DMS153 treated with DMSO at 0.1 percent for 48 hours (cell line): Measurements from ENCODE around the gene NOC4L.
"Not testable (repeated sequence)": the region's sequence is repeated elsewhere in the genome, so short reads cannot be mapped to it uniquely, and the experiment has no call there.

Experiments used
- DNase-seq: peaks from one replicate; lab custom pipeline; 2025; ENCODE audit not compliant: unreplicated experiment; lab: John Stamatoyannopoulos, UW

The NOC4L gene

DNA sequence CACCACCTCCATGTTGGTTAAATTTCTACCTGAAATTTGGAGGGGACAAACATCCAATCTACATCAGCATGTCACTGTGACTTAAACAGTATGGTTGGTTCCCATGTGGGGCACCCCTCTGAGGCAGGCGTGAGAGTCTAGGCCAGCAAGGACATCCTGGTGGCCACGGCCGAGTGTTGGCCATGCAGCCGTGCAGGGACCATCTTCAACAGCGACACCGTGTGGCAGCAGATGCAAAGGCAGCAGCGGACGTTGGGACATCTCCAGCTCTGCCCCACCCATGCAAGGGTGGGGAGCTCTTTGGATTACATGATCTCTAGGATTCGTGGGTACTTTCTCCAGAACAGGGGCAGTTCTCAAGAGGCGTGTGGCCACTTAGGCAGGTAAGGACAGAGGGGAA, 49.8 kb downstream of the NOC4L start:
- DNase-seq = no peak

DNA sequence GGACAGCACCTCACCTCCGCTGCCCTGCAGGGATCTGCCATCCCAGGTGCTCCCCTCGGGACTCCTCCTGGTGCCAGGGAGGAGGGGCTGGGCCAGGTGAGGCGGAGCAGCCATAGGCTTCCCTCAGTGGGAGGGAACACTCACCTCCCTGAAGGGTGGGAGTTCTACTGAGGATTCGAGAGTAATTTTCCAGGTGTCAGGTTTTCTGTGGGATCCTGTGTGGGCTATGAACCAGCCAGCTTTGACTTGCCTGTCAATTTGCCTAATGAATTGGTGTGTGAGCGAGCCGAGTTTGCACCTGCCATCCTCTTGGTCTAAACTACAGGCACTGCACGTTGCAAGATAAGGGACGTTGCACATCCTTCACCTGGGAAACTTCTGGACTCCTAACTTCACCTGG, 50.3 kb downstream of the NOC4L start:
- DNase-seq = no peak

DNA sequence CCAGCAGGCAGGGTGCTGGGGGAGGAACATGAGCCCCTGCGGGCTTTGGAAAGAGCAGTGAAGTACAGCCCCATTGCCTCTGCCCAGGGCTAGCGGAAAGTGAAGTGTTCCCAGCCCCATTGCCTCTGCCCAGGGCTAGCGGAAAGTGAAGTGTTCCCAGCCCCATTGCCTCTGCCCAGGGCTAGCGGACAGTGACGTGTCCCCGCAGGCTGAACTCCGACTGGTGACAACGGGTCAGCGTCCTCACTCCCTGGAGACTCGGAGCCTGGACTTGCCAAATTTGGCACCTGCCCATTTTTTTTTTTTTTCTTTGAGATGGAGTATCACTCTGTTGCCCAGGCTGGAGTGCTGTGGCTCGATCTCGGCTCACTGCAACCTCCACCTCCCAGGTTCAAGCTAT, 51.0 kb downstream of the NOC4L start:
- not testable (repeated sequence) for DNase-seq

DNA sequence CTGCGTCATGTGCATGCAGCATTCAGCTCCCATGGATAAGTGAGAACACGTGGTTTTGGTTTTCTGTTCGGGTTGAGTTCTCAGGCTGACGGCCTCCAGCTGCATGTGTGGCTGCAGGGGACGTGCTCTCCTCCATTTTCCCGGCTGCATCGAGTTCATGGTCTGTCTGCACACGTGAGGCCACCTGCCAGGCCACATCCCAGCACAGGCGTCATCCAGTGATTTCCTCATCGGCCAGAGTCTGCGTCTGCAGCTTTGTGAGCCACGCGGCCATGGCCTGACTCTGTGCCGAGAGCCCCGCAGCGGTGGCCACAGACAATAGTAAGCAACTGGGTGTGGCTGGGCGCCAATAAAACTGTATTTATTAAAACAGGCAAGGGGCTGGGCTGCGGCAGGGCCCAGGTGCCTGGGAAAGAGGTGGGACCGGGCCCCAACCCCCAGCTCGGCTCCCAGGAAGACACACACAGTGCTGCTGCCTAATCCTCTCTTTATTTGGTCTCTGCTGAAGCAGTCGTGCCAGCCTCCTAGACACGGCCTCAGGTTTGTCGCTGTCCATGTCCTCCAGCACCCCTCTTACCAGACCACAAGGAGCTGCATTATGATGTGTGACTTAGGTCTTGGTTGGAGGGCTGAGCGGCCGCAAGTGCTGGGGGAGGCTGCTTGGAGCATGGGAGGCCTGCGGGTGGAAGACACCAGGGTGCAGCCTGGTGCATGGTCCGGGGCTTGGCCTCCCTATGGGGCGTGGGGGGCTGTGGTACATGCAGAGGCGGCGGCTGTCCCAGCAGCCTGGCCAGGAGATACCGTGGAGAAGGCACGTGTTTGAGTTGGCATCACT, 52.0 kb downstream of the NOC4L start:
- DNase-seq = peak; percentile 49

DNA sequence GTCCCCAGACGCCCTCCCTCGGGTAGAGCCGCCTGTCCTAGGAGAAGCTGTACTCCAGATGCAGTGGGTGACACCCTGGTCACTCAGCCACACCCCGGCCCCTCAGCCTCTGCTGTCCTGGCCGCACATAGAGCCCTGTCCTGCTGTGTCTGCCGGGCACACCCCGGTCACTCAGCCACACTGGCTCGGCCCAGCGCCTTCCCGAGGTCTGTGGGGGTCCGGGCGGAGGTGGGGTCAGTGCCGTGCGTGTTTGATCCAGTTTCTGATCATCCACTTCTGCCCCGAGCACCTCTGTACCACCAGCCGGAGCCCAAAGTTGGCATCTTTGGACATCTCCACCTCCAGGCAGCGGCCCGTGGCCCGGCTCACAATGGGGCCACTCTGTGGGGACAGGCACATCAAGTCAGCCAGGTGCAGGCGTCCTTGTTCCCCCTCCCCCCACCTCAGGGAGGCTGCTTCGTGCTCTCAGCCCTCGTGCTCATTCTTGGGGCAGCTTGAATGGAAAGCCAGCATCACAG, 52.7 kb downstream of the NOC4L start:
- DNase-seq = no peak

DNA sequence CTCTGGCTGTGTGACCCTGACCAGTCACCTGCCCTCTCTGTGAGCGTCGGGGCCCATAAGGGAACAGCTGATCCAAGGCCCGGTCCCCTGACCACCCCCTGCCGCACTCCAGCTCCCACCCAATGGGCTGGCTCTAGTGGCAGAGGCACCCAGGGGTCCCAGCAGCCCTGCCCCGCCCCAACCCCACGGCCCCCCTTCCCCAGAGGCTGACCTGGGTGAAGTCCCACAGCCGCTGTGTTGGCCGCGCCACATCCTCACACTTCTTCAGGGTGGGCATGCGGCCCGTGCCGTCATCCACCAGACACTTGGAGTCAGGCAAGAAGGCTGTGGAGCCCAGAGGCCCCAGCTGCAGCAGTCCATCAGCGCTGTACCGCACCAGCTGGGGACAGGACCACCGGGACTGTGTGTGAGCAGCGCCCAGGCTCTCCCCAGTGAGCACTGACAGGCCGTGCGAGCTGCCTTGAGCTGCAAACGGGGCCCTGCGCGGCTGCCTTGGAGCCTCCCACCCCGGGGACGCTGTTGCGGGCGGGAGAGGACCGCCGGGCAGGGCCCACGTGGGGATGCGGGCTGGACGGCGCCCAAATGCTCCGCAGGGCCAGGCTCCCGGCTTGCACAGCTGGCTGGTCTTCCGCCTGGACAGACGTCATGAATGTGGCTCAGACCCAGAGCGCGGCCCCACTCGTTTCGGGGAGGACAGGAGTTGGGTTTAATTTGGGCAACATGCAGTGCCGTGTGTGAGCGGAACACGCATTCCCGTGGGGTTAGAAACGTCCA, 53.5 kb downstream of the NOC4L start:
- no peak for DNase-seq

DNA sequence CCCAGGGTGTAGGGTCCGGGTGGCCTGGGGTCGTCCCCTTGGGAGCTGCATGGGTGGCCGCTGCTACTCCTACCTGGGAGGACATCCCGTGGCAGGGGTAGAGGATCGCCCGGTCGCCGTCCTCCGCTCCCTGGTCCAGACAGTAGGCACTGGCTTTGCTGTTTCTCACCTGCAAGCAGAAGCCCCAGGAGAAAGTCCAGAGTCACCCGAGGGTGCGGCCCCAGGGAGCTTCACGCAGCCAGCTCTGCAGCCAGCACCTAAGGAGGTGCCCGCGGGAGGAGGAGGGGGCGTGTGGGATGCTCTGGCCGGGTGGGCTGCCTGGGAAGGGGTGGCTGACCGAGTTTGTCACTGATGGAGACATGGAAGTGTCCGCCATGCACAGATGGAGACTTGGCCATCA, 54.8 kb downstream of the NOC4L start:
- no peak for DNase-seq

DNA sequence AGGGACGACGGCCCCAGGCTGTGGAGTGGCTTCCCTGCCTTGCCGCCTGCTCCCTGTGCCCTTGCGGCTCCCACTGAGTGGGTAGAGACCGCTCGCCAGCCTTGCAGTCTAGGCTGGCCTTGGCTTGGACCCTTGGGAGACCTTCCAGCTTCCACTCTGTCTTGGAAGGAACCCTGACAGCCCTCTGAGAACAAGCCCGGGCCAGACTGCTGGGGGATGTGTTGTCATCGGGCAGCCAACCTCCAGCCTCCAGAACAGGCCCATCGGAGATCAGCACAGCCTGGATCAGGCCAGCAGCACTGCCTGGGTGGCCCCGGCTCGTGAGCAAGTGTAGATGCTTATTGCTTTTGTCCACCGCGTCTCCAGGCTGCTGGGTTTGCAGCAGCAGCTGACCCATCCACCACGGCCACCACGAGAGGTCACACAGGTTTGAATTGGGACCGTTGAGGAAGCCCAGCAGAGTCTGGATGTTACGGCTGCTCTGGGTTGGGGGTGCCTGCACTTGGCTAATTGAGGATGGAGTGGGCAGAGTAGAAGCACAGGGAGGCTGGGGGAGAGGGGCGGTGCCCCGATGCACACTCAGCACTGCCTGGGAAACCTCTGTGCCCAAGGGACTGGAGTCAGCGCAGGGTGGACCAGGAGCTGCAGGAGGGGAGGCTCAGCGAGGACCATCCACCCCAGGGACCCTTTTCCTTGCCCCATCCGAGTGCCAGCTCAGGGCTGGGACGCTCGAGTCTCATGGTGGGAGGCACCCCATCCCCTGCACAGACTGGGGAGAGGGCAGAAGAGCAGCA, 55.5 kb downstream of the NOC4L start:
- no peak for DNase-seq

DNA sequence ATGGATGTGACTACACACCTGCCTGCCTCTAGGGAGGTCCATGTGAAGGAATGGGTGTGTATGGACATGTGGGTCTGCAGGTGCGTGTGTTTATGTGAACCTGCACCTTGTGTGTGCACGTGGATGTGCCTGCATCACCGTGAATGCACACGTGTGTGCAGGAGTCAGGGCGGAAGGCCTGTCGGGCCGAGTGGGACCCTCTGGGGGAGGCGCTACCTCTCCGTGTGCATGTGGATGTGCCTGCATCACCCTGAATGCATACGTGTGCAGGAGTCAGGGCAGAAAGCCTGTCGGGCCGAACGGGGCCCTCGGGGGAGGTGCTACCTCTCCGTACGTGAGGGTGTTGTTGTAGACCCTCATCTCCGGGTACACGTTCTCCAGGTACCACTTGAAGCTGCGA, 56.5 kb downstream of the NOC4L start:
- no peak for DNase-seq

DNA sequence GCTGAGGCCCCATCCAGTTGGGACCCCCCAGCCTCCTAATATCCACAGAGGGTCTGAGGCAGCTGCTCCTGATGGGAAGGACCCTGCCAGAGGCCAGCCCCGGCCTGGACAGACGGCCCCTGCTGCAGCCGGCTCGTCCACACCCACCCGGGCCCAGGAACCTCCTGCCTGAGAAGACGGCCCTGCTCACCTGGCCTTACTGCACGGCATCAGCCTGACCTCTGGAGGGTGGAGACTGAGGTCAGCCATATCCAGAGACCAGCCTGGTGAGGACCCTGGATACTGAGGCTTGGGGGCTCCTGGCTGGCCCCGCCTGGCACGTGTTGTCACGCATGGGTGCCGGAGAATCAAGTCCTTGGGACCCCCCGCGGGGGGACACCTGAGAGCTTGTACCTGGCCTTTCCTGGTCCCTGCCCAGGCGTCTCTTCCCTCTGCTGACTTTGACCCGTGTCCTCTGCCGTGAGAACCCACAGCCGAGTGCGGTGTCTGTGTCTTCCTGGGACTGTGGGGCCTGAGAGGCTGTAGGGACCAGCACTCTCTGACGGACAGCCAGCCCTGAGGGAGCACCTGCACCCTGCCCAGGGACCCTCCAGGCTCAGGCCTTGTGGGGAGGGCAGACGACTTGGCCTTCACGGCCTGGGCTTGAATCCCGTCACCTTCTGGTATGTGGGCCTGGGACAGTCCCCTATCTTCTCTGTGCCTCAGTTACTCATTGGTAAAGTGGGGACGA, 57.3 kb downstream of the NOC4L start:
- no peak for DNase-seq
